UCSD-AML1 (cell line): ENCODE data around the gene TLCD3B.

ENCODE experiments used
- DNase-seq: peaks from one replicate; lab custom pipeline; 2025; ENCODE audit not compliant: unreplicated experiment; lab: John Stamatoyannopoulos, UW

Gene TLCD3B

DNA sequence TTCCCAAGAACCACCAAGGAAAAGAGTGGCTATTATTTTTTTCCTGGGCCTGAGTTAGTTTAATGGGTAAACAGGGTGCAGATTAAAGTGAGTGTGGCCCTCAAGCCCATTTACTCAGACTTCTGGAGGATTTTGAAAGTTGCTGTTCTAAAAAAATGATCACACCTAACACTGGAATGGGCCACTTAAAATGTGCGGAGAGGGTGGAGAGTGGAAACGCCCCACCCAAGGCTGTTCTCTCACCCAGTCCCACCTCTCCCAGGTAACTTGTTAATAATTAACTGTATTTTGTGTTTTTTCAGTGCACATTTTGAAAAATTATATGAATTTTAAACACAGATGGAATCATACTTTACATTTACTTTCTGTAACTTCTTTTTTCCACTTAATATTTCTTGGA lies 41.0 kb downstream of the TLCD3B start:
- DNase-seq, result no peak

DNA sequence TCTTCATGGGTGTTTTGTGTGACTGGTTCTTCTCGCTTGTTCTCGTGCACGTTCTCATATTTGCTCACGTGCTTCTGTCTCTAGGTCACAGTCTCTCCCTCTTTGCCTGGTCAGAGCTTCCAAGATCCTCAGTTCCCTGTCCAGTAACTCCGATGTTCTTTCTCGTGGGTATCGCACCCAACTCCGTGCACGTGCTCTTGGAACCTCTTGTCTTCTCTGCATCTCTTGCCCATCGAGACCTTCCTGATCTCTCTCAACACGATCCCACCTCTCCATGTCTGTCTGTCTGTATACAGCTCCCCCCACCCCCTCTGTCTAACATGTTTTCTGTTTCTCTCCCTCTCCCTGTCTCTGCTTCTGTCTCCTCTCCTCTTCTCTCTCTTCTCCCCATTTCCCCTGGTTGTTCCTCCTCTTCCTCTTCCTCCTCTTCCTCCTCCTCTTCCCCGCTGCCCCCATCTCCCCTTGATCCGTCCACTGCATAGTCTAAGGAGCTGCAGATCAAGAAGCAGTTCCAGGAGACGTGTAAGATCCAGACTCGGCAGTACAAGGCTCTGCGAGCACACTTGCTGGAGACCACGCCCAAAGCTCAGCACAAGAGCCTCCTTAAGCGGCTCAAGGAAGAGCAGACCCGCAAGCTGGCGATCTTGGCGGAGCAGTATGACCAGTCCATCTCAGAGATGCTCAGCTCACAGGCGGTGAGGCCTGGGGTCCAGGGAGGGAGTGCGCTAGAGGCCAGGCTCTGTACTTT lies 41.8 kb downstream of the TLCD3B start:
- DNase-seq, result no peak

DNA sequence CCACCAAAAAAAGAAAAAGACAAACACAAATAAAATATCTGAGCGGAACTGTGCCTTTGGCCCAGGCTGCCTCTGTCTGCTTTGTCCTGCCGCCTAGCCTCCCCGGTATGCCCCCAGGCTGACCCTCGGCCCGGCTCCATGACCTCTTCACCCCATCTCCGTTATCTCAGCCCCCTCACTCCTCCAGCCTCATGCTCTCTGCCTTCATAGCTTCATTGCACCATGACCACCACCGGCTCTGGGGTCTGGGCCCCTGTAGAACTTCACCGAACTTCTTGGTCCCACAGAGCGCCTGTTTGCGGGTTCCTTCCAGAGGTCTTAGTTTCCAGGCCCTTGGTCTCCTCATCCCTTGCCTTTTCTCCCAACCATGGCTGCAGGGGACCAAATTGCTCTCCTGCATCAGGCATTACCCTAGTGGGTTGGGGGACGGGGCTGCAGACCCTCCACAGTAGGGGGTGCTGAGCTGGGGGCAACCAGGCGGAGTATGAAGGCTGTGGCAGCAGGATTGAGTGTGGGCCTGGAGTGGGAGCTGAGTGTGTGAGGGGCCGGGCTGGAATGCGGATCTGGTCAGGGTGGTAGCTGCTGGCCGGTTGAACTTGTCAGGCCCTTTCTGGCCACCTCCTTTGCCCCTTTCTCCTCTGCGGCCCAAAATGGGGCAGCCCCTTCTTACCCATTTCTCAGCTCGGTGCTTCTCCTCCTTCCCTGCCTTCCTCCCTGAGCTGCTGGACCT lies 42.6 kb downstream of the TLCD3B start:
- DNase-seq, result no peak

DNA sequence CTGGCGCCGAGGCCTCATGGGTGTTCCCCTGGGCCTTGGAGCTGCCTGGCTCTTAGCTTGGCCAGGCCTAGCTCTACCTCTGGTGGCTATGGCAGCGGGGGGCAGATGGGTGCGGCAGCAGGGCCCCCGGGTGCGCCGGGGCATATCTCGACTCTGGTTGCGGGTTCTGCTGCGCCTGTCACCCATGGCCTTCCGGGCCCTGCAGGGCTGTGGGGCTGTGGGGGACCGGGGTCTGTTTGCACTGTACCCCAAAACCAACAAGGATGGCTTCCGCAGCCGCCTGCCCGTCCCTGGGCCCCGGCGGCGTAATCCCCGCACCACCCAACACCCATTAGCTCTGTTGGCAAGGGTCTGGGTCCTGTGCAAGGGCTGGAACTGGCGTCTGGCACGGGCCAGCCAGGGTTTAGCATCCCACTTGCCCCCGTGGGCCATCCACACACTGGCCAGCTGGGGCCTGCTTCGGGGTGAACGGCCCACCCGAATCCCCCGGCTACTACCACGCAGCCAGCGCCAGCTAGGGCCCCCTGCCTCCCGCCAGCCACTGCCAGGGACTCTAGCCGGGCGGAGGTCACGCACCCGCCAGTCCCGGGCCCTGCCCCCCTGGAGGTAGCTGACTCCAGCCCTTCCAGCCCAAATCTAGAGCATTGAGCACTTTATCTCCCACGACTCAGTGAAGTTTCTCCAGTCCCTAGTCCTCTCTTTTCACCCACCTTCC lies 43.5 kb downstream of the TLCD3B start:
- no peak for DNase-seq

DNA sequence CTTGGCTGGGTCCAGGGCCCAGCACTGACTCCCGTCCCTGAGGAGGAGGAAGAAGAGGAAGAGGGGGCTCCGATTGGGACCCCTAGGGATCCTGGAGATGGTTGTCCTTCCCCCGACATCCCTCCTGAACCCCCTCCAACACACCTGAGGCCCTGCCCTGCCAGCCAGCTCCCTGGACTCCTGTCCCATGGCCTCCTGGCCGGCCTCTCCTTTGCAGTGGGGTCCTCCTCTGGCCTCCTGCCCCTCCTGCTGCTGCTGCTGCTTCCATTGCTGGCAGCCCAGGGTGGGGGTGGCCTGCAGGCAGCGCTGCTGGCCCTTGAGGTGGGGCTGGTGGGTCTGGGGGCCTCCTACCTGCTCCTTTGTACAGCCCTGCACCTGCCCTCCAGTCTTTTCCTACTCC lies 44.1 kb downstream of the TLCD3B start:
- no peak for DNase-seq

DNA sequence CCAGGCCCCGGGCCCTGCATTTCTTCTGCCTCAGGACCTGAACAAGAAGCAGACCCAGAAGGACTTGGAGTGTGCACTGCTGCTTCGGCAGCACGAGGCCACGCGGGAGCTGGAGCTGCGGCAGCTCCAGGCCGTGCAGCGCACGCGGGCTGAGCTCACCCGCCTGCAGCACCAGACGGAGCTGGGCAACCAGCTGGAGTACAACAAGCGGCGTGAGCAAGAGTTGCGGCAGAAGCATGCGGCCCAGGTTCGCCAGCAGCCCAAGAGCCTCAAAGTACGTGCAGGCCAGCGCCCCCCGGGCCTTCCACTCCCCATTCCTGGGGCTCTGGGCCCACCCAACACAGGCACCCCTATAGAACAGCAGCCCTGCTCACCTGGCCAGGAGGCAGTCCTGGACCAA lies 44.8 kb downstream of the TLCD3B start:
- DNase-seq, result no peak

DNA sequence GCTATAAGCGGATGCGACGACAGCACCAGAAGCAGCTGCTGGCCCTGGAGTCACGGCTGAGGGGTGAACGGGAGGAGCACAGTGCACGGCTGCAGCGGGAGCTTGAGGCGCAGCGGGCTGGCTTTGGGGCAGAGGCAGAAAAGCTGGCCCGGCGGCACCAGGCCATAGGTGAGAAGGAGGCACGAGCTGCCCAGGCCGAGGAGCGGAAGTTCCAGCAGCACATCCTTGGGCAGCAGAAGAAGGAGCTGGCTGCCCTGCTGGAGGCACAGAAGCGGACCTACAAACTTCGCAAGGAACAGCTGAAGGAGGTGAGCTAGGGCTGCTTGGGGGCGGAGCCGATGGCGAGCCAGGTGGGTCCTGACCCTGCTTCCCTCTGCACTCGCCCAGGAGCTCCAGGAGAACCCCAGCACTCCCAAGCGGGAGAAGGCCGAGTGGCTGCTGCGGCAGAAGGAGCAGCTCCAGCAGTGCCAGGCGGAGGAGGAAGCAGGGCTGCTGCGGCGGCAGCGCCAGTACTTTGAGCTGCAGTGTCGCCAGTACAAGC lies 45.7 kb downstream of the TLCD3B start:
- DNase-seq, result no peak

DNA sequence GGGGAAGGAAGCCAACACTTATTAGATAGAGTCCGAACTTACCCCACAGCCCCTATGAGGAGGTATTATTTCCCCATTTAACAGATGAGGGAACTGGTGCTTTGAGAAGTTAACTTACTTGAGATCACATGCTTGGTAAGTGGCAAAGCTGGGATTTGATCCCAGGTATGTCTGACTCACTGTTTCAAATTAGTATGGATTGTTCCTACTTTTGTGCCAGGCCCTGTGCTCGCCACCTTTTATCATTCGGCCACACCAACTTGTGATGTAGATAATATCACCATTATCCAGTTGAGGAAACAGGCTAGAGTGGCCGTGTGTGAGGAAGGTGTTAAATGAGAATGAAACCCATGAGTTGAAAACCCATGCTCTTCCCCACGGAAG lies 46.3 kb downstream of the TLCD3B start:
- DNase-seq, result no peak

DNA sequence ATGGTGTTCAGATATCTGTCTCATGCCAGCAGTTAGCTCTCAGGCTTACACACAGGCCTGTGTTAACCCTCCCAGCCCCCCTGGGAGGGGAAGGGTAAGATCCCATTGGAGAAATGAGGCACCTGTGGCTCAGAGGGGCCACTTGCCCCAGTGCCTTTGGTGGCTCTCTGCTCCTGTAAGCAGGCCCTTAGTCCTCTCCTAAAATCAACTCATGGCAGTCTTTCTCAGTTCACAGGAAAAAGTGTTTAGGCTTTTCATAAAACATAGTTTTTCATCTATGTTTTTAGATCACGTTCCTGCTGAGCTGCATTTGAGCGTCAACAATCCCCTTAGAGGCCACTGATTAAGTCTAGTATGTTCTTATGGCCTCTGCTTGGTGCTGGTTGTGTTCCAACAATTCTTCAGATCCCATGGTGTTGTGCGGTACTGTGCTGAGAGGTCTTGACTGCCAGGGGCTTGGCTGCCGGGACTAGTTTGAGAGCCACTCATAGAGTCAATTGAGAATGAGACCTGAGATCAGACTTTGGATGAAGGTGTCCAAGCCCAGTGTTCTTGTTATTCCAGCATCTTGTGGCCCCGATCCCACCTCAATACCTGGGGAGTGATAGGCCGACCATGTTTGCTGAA lies 46.8 kb downstream of the TLCD3B start:
- DNase-seq, result no peak

DNA sequence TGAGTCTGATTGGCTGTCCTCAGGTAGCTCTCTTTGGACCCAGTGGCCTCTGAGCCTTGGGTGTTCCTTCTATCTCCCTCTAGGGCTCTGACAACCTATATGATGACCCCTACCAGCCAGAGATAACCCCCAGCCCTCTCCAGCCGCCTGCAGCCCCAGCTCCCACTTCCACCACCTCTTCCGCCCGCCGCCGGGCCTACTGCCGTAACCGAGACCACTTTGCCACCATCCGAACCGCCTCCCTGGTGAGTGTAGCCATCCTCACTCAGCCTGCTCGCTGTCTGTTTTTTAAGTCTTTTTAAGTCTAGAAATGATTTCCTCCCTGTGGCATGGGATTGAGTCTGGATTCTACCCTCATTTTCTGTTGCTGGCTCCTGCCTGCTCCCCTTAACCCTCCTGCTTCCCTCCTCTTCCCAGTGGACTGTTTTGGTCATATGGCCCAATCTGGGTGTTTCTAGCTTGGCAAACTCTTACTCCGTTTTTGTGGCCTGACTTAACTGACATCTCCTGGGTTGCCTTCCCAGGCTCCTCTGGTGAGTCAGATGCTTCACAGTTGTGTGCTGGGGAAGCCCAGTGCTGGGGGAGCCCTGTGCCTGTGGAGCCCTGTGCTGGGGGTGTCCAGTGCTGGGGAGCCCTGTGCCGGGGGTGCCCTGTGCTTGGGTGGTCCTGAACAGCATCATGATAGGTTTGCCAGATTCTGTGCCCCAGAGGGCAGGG lies 47.5 kb downstream of the TLCD3B start:
- DNase-seq, result no peak

DNA sequence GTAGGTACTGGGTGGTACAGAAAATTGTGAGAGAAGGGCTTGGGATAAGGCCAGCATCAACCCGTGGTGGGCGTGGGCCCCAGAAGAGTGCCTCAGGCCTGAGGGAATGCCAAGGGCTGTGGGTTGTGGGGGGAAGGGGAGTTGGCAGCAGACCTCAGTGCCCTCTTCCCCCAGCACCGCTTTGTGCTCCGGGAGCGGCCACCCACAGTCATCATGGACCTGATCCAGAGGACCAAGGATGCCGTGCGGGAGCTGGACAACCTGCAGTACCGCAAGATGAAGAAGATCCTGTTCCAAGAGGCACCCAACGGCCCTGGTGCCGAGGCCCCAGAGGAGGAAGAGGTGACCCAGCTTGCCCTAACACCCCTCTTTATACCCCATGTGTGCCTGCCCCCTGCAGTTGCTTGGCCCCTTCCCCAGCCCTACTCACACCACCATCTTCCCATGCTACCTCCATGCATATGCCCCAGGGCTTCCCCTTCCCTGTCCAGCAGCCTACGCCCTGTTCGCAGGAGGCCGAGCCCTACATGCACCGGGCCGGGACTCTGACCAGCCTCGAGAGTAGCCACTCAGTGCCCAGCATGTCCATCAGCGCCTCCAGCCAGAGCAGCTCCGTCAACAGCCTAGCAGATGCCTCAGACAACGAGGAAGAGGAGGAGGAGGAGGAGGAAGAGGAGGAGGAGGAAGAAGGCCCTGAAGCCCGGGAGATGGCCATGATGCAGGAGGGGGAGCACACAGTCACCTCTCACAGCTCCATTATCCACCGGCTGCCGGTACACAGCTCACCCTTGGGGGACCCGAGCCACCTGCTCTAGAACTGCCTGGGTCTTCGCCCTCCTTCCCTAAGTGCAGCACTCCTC lies 48.3 kb downstream of the TLCD3B start:
- DNase-seq, result no peak

DNA sequence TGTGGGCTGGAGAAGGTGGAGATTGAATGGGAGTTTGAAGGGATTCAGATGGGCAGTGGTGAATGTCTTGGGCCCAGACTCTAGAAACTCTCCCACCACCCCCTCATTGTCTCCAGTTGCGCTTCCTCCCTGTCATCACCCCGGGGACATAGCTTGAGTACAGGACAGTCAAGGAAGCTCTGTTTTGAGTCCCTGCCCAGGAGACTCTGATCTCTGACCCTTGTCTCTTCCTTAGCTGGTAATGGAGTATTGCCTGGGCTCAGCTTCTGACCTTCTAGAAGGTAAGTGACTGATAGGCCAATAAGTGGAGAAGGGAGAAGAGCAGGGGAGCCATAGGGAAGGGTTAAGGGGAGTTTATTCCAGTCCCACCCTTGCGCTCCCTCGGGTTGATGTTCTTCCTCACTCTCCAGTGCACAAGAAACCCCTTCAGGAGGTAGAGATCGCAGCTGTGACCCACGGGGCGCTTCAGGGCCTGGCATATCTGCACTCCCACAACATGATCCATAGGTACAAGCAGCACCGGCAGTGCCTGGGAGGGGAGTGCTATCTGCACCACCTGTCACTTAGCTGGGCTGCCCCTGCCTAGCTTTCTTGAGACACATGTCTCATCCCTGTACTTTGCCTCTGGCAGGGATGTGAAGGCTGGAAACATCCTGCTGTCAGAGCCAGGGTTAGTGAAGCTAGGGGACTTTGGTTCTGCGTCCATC lies 52.4 kb downstream of the TLCD3B start:
- DNase-seq, result no peak

DNA sequence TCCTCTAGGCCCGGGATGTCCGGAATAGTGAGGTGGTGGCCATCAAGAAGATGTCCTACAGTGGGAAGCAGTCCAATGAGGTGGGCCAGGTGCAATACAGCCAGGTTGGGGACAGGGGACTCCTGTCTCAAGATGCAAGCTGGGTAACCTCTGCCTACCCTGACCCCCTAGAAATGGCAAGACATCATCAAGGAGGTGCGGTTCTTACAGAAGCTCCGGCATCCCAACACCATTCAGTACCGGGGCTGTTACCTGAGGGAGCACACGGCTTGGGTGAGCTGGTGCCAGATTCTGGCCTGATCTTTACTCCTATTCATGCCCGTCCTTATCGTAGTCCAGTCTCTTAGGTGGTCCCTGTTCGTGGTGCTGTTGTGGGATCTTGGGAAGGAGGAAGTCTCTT lies 53.0 kb downstream of the TLCD3B start:
- DNase-seq, result no peak

DNA sequence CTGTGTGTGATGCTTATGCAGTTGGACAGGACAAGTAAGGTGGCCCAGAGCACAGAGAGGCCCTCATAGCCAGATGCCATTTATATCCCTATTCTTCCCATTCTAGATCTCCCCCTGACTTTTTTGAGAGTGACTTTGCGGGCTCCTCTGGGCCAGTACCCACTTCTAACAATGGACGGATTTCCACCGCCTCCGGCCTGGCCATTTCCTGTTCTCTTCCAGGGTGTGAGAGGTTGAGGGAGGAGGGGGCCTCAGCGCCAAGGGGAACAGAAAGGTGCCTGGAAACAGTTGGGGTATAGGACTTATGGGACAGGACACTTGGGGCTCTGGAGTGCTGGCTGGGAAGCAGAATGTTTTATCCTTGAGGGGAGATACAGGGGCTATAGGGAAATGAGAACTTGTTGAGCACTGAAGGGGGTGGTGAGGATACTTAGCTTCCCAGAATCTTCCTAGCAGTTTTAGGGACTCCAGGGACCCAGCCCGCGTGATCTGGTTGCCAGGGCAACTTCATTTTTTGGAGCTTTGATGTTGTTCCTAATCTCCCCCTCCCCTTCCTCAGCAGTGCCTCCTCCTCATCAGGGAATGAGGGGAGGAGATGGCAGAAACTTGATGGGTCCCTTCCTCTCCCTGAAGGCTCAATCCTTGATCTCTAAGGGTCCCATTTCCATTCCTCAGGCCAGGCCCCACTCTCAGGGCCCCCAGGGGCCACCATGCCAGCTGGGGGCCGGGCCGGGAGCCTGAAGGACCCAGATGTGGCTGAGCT lies 53.8 kb downstream of the TLCD3B start:
- DNase-seq, result no peak

DNA sequence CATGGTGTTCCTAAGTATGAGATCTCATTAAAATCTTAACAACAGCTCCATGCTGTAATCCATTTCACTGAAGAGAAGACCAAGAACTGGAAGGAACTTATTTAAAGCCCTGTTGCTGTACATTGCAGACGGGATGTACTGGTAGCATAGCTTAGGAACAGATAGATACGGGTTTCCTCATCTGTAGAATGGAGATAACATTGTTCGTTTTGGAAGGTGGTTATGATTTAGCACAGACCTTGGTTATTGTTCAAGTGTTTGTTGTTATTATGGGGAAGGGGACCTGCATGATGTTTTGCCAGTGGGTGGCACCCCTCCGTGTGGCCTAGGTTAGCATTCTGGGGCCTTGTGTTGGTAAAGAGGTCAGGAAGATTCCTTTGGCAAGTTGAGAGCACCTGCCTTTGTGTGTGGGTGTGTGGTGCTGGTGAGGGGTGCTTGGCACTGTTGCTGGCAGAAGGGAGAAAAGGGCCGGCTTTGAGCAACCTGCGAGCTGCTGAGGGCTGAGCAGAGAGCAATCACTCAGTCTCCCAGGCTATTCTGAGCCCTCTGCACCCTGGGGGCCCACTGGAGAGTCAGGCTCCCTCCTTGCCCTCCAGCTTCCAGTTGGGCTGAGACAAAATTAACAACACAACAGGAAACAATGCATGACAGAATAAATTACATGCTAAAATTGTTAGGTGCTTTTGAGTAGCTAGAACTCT lies 55.1 kb downstream of the TLCD3B start:
- no peak for DNase-seq

DNA sequence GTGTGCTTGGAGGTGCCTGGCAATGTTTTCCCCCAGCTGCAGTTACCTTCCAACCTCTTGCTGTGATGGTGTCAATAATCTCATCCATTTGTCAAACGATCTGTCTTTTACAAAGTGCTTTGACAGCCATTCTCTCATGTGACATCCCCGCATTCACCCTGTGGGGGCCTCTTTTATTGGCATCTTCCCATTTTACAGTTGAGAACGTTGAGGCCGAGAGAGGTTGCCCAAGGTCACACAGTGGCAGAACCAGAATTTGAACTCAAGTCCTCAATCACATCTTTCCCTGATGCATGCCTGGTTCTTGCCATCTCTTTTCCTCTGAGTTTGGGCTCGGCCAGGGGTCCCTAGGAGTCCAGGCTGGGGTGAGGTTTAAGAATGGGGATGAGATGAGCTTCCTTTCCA lies 55.9 kb downstream of the TLCD3B start:
- no peak for DNase-seq
